Ishikawa (cell line): Measurements from ENCODE around the gene NKIRAS1.

Experiments
- EGR1 ChIP-seq: IDR thresholded peaks from 2 replicates; pipeline ENCODE4 v1.6.1; 2012
- NFIC ChIP-seq: IDR thresholded peaks from 2 replicates; pipeline ENCODE4 v1.6.1; 2012
- TEAD4 ChIP-seq: IDR thresholded peaks from 2 replicates; pipeline ENCODE4 v1.6.1; 2012

NKIRAS1 gene

DNA sequence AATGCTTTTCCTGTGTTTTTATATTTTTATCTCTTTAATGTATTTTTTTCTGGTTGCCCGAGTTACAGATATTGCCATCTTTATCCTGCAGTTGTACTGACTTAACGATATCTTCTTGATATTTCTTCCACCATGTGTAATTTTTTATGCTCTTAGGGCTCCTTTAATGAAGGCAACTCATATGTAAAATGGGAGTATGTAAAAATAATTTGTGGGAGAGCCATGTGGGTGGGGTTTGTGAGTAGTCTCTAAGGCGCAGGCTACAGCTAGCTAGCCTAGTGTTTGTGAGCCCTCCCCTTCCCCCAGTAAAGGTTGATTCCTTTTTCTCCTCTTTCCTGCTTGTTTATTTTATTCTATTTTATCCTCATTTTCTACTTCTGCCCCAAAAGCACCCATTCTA, 72.9 kb downstream of the NKIRAS1 start:
- TF ChIP-seq TEAD4 (no peak), EGR1 (no peak), NFIC (no peak)
